Measurements from ENCODE around the gene FAM50B. TPM values are rescaled to one million over a fixed set of nuclear protein-coding genes. Genes with fewer than 3 reads are reported as not detected.

FAM50B gene
- 7.0 TPM for polyA plus RNA-seq (2013, experiment 1 of 2; ENCODE audit: insufficient read length)
- 6.8 TPM for polyA plus RNA-seq (2013, experiment 2 of 2; ENCODE audit: insufficient read length)

GRCh38 chr6:3848925-3849605 is at the start of gene FAM50B:
Gene FAM50B, plus strand, starts transcription at chr6:3849373. Its CDS starts 439 bp downstream, at chr6:3849812.
- DNase-seq, result peak; percentile 90

GRCh38 chr6:3799719-3800118 is 49.5 kb upstream of the FAM50B start:
- no peak for DNase-seq

- peak; percentile 90 for DNase-seq
These were observed 48.2 kb upstream of the FAM50B start for GRCh38 chr6:3800850-3801591.

GRCh38 chr6:3801960-3802359 is 47.2 kb upstream of the FAM50B start:
- DNase-seq, result no peak

GRCh38 chr6:3803627-3804468 is 45.3 kb upstream of the FAM50B start:
- peak; percentile 98 for DNase-seq

GRCh38 chr6:3804964-3805363 is 44.2 kb upstream of the FAM50B start:
- peak; percentile 55 for DNase-seq

GRCh38 chr6:3805448-3806123 is 43.6 kb upstream of the FAM50B start:
- no peak for DNase-seq

- no peak for DNase-seq
These were observed 42.8 kb upstream of the FAM50B start for GRCh38 chr6:3806169-3806922.

GRCh38 chr6:3808199-3808598 is 41.0 kb upstream of the FAM50B start:
- DNase-seq, result no peak

- DNase-seq, result peak; percentile 90
These were observed 40.2 kb upstream of the FAM50B start for GRCh38 chr6:3808759-3809514.

- no peak for DNase-seq
These were observed 39.7 kb upstream of the FAM50B start for GRCh38 chr6:3809515-3809891.

- DNase-seq, result no peak
These were observed 39.2 kb upstream of the FAM50B start for GRCh38 chr6:3809982-3810381.

- DNase-seq, result no peak
These were observed 38.0 kb upstream of the FAM50B start for GRCh38 chr6:3811191-3811590.

GRCh38 chr6:3812596-3812995 is 36.6 kb upstream of the FAM50B start:
- no peak for DNase-seq

GRCh38 chr6:3813150-3813780 is 35.9 kb upstream of the FAM50B start:
- DNase-seq, result peak; percentile 44

- DNase-seq, result no peak
These were observed 35.3 kb upstream of the FAM50B start for GRCh38 chr6:3813918-3814317.

- DNase-seq, result no peak
These were observed 34.6 kb upstream of the FAM50B start for GRCh38 chr6:3814539-3814938.

- no peak for DNase-seq
These were observed 32.9 kb upstream of the FAM50B start for GRCh38 chr6:3816251-3816650.

GRCh38 chr6:3819161-3820110 is 29.7 kb upstream of the FAM50B start:
- no peak for DNase-seq
